GM21737 (cell line): ENCODE measurements around the gene KCNJ15.
"Not testable (repeated sequence)": the region's sequence is repeated elsewhere in the genome, so short reads cannot be mapped to it uniquely, and the experiment has no call there.

ENCODE experiments used
- ATAC-seq: cut with Tn5 transposase; IDR thresholded peaks from one replicate; pipeline ENCODE4 v1.9.1; 2021; ENCODE audit warnings: mild to moderate bottlenecking, moderate library complexity; ENCODE audit not compliant: unreplicated experiment

KCNJ15 gene

DNA sequence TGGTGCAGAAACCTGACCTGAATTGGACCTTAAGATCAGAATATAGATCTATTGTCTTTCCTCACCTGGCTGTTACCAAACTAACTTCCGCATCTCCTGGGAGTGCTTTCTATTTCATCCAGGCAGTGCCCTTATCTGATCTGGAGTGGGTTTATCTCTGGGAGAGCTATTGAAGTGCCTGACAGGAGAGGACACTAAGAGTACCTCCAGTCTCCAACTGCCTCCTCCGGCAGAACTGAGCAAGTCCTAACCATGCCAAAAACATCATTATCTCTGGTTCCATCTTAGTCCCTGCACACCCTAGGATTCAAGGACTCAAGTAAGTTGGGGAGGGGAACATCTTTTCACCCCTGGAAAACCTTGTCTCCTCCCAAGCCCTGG, 12.4 kb upstream of the KCNJ15 start:
- no peak for ATAC-seq

- ATAC-seq = peak; percentile 83
Observed at GRCh38 chr21:38244885-38245869, 11.6 kb upstream of the KCNJ15 start.

GRCh38 chr21:38246511-38246910, 10.3 kb upstream of the KCNJ15 start:
- no peak for ATAC-seq

- not testable (repeated sequence) for ATAC-seq
Observed at GRCh38 chr21:38247054-38247453, 9.7 kb upstream of the KCNJ15 start.

GRCh38 chr21:38247738-38248510, 8.9 kb upstream of the KCNJ15 start:
- ATAC-seq = no peak

DNA sequence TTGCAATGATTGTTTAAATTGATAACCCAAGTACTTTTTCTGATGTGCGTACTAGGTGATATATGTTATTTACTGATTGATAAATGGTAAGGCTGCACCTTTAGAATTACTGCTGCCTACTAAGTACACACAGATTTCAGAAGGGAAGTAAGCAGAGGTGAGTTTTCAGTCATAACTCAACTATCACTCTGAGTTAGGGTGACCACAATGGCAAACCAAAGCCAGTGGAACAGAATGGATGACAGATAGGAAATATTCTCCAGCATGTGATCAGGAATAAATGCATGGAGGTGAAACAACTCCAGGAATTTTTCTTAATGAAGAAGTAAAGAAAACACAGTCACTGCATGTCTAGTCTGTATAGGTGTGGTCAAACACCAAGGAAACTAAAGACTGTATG, 7.5 kb upstream of the KCNJ15 start:
- no peak for ATAC-seq

DNA sequence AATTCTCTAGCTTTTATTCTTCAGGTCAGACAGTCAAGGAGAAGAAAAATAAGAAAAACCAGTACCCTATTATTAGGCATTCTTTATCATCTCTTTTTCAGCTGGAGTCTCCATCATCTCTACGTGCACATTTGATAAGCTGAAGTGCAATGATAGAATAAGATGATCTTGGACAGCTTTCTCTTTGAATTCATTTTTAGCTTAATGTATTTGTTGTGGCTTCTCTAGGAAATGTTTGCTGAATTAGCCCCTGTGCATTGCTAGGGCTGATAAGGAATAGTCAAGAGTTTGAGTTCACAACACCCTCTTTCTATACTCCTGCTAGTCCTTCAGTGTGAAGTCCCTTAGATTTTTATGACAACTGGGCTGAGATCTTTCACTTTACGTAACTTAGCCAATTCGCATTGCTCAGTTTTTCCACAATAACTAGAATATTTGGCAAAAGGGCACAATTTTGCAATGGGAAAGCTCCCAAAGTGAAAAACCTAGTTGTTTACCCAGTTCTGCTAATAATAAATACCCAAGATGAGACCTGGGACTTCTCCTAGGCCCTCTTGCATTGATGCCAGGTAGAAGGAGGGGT, 7.0 kb upstream of the KCNJ15 start:
- ATAC-seq = no peak

DNA sequence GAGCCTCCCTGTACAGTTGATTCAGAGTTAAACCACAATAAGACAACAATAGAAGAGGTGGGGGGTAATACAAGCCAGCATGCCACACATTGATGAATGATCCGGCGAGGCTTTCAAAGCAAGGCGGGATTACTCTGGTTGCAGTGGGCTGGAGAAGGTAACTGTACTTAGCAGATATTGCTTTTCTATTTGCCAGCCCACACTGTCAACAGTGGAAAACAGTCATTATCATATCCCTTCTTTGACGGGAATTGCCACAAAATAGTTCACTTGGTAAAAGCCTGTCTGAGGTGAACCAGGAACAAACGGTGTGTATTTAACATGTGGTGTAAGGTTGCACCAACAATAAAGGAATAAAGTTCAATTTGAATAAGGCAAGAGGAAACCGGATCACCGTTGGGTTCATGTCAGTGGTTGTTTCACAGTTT, 5.8 kb upstream of the KCNJ15 start:
- no peak for ATAC-seq

DNA sequence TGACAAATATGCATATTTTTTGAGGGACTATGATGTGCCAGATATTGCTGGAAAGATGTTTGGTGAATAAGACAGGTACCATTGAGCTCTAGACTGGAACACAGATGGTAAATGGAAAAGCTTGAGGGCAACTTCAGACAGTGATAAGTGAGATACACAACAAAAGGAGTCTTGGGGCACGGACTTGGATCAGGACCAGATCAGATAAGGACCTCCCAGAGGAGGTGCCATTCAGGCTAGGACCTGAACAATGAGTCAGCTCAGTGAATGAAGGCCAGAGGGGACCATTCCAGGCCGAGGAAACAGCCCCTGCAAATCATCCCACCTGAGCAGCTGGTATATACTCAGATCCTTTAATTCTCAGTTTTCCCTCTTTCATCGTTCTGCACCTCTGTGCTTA, 1.8 kb upstream of the KCNJ15 start:
- no peak for ATAC-seq

DNA sequence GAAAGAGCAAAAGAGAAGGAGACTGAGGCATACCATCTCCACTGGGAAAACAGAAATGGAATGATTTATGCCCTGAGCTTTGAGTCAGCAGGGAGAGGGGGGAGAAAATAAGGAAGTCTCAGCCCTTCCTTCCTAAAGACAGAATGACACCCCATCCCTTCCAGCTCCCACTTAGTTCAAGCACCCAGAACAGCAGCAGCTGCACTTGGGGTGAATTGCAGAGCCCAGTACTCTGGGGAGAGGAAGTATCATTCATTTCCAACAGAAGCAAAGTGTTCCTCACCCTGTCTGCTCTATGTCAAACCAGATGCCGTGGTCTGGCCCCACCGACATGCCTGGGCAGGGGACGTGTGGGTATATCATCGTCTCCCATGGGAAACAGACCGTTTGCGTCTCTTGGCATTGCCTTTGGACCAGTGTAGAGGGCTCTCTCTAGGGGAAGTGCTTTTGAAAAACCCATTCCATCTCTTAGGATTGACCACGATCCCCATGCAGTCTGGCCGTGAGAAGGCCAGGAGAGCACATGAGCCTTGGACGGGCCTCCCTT, 1.1 kb upstream of the KCNJ15 start:
- no peak for ATAC-seq

DNA sequence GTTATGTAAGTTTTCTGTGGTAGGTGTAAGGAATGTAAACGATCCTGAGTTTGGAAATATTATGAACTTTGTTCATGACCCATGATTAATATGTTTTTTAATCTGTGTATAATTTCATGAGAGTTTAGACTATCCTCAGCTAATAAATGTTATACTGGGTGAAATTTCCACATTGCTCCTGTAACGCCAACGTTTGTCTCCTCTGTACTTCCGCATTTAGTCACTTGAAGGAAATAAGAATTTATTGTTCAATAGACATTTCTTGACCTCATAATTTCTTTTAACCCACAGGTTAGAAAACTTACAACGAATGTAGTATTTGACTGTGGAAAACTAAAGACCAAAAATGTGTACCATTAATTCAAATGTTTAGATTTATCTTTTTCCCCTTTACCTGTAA, 876 bp downstream of the KCNJ15 start:
- no peak for ATAC-seq

DNA sequence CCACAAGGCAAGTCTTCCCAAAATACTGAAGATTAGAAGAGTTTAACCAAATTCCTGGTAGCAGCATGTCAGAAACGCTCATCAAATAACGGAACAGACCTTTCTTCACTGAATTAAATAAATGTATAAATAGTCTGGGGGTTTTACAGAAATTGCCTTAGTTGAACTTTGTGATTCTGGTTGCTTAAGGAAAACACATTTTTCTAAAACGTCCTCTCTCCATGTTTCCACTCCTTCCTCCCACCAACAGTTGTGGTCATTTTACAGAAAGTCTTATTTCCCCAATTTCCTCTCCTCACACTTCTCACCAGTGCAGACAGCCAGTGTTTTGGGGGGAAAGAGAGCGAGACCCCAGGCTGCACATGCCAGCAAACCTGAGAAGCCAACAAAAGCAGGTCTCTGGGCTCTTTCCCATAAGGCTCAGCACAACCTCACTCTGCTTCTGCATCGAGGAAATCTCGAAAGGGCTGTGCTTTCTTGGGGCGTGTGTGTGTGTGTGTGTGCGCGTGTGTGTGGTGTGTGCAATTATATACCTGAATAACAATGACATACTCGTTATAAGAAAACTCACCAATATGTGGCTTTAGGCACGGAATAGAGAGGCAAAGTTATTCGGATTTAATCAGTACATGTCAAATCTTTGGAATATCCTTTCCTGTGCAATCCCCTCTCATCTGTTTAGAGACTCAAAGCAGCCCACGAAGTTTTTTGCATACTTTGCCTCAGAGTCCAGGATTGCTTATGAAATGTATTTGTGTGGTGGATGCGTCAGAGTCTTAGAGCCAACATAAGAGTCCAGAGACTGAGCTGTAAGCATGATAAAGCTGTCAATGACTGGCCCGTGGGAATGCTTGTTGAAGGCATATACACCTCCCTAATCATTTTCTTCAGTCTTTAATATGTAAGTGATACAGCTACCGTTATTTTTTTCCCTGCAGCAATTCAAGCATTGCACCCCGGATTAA, 2.0 kb downstream of the KCNJ15 start:
- ATAC-seq = no peak

DNA sequence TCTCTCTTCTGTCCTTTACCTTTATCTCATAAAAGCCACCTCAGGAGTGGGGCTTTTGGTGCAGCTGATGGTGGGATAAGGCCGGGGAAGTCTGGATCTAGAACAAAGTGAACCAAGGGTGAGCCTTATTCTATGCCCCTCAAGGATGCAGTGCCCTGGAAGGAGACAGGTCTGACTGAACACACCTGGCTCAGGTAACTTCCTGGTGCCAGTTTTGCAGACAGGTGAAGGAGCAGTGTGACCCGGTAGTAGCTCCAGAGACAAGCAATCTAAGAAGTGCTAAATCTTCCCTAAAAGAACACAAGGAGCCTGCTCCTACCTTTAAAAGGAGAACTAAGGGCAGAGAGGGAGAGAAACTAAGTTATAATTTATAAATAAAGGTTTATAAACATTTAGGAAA, 2.9 kb downstream of the KCNJ15 start:
- ATAC-seq = no peak

DNA sequence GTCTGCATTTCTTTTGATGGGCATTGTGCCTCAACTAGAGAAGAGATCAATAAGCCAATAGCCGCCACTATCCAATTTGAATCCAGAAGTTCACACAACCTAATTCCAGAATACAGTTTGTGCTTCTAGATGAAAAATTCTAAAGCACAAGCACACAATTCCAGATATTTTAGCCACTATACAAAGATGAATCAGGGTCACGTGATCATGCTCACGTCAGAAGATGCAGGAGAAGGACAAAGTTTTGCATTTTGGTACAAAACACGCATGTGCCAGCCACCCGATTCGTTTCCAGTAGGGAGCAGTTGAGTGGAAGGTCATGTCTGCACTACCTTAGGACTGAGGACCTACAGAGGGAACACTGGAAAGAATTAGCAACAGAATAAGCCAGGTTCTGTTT, 3.6 kb downstream of the KCNJ15 start:
- ATAC-seq = no peak

DNA sequence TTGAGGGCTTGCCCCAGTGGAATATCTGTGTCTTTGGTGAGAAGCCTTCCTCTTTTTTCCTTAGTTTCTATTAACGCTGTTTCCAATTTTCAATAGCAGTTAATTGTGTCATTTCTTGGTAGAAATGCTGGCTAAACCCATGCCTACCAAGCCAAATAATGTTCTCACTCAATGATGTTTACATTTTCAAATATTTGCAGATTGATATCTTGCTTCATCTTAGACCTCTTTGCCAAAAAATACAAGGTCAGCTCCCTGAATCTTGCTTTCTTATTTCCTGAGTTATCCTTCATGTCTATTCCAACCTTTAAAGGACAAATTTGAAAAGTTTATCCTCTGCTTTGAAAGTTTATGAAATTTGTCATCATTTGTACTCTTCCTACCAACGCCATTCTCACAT, 5.1 kb downstream of the KCNJ15 start:
- no peak for ATAC-seq

GRCh38 chr21:38263493-38263892, 6.7 kb downstream of the KCNJ15 start:
- no peak for ATAC-seq

- no peak for ATAC-seq
Observed at GRCh38 chr21:38264571-38264970, 7.8 kb downstream of the KCNJ15 start.

DNA sequence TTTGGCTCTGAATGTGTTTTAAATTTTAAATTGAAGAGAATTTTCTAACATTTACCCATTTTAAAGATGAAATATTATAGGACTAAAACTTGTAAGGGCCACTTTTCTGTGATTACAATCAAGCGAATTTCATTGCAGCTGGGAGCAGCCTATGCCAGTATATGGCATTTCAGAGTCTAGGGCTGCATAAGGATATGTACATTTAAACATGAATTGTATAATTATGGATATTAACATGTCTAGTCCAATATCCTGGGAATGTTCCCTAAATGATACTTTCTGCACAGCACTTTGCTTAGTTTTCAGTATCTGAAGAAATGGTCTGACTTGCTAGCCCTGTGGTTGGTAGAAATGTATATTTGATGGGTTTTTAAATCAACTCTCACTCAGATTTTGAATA, 8.4 kb downstream of the KCNJ15 start:
- ATAC-seq = no peak

DNA sequence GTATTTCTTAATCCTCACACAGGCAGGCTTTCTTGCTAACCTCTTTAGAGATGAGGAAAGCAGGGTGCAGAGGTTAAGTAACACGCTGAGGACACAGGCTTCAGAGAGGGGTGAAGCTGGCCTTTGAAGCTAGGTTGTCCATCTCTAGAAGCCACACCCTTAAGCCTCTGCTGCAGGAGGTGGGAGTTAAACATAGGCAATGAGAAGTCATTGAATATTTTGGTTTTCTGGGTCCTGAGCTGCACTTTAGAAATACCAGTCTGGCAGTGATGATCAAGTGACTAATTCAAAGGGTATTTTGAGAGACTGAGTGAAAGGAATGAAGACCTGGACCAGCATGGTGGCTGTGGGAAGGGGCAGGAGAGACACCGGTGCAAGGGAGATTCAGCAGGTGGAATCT, 9.9 kb downstream of the KCNJ15 start:
- ATAC-seq = no peak

DNA sequence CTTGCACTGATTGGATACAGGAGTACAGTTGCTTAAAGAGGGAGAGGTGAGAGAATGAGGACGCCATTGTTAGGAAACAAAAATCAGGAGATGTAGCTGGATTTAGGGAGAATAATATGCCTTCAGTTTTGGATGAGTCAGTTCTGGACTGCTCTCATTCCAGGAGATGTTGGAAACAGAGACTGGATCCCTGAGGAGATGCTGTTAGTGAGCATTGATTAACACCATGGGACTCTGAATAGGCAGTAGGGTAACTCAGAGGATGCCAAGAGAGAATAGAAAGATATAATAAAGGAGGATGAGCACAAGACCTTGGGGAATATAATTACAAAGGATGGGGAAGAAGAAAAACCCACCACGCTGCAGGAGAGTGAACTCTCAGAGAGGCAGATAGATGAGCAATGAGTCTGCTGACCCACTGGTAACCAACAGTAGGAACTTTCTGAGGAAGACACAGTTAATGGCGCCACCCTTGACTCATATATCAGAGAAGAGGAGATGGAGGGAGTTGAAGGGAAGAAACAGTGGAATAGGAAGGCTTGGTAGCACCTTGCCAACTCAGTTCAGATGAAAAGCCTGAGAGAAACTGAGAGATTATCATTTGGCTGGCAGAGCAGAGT, 10.5 kb downstream of the KCNJ15 start:
- no peak for ATAC-seq
